HepG2 (cell line): ENCODE results near the gene STX5. TPM values are rescaled to one million over a fixed set of nuclear protein-coding genes. Genes with fewer than 3 reads are reported as not detected.
A peak's percentile ranks its signal among the peaks of the same experiment; 100 is the strongest.

Experiments used
- AFF4 ChIP-seq: sonication (generic); formaldehyde crosslinking; IDR thresholded peaks from 2 replicates; pipeline ENCODE4 v1.4.0; 2020; ENCODE audit warnings: missing genetic modification reagents
- ATF7-NPFF ChIP-seq: sonication (generic); formaldehyde crosslinking; IDR thresholded peaks from 2 replicates; pipeline ENCODE4 v1.8.1; 2023; ENCODE audit warnings: mild to moderate bottlenecking, low read depth, missing genetic modification reagents, moderate library complexity
- GMEB1 ChIP-seq: sonication (generic); formaldehyde crosslinking; IDR thresholded peaks from 2 replicates; pipeline ENCODE4 v1.5.1; 2020; ENCODE audit warnings: missing genetic modification reagents, mild to moderate bottlenecking, borderline replicate concordance
- HDAC2 ChIP-seq: sonication (generic); formaldehyde crosslinking; IDR thresholded peaks from 2 replicates; pipeline ENCODE4 v1.4.0; 2020; ENCODE audit warnings: missing genetic modification reagents
- HIC2 ChIP-seq: sonication (generic); formaldehyde crosslinking; IDR thresholded peaks from 2 replicates; pipeline ENCODE4 v1.9.0; 2022; ENCODE audit warnings: low read depth, missing genetic modification reagents
- NR2F6 ChIP-seq, 2 experiments: IDR thresholded peaks; 2 replicates each; pipeline ENCODE4 v1.6.1; 2016; ENCODE audit warnings: antibody characterized with exemption in 1 of 2, mild to moderate bottlenecking in 1 of 2
- RFX3 ChIP-seq: IDR thresholded peaks from 2 replicates; pipeline ENCODE4 v1.6.1; 2016; ENCODE audit warnings: missing biosample characterization, missing genetic modification reagents
- ZFY ChIP-seq: sonication (generic); formaldehyde crosslinking; IDR thresholded peaks from 2 replicates; pipeline ENCODE4 v1.4.0; 2020; ENCODE audit warnings: missing genetic modification reagents
- ZHX2 ChIP-seq, 2 experiments: sonication (generic) in 1 of 2; formaldehyde crosslinking in 1 of 2; IDR thresholded peaks; 2 replicates each; pipeline versions ENCODE4 v1.6.1 to v1.9.0; 2014 to 2022; ENCODE audit warnings: antibody characterized with exemption in 1 of 2, borderline replicate concordance in 1 of 2, inconsistent platforms in 1 of 2, low read depth in 1 of 2, missing genetic modification reagents in 1 of 2
- ZMYM3 ChIP-seq: sonication (generic); formaldehyde crosslinking; IDR thresholded peaks from 2 replicates; pipeline ENCODE4 v1.5.1; 2020; ENCODE audit warnings: mild to moderate bottlenecking, missing genetic modification reagents
- ZNF17 ChIP-seq: sonication (generic); formaldehyde crosslinking; IDR thresholded peaks from 2 replicates; pipeline ENCODE4 v1.5.0; 2020; ENCODE audit warnings: mild to moderate bottlenecking, missing genetic modification reagents
- ZNF225 ChIP-seq: sonication (generic); formaldehyde crosslinking; IDR thresholded peaks from 2 replicates; pipeline ENCODE4 v1.4.0; 2020; ENCODE audit warnings: mild to moderate bottlenecking, missing genetic modification reagents
- ZNF557 ChIP-seq: sonication (generic); formaldehyde crosslinking; IDR thresholded peaks from 2 replicates; pipeline ENCODE4 v1.4.0; 2020; ENCODE audit warnings: missing genetic modification reagents
- ZNF563 ChIP-seq: sonication (generic); formaldehyde crosslinking; IDR thresholded peaks from 2 replicates; pipeline ENCODE4 v1.8.0; 2022; ENCODE audit warnings: mild to moderate bottlenecking, moderate library complexity, missing genetic modification reagents
- ZNF792 ChIP-seq: IDR thresholded peaks from 2 replicates; pipeline ENCODE4 v1.6.1; 2016
- polyA plus RNA-seq, 8 experiments: library from polyadenylated mRNA; depleted of rRNA in 3 of 8; stranded (reverse) in 7 of 8; unstranded in 1 of 8; fragments of >200 nt; fragmentation: Illumina TruSeq in 4 of 8; extraction: Trizol in 4 of 8; gene quantifications; 2 replicates each; pipeline versions ENCODE4 v1.2.1 to v1.2.3, GENCODE V29; 2011 to 2016; ENCODE audit warnings: low read depth in 4 of 8, missing spikeins in 1 of 8, mixed read lengths in 1 of 8; ENCODE audit not compliant: insufficient read depth in 1 of 8
- total RNA-seq, 5 experiments: library from RNA; depleted of rRNA; stranded (reverse); fragments of >200 nt; fragmentation: Illumina TruSeq; extraction: Trizol; gene quantifications; 2 replicates each; pipeline ENCODE4 v1.2.3, GENCODE V29; 2016; ENCODE audit warnings: low read depth in 1 of 5

The STX5 gene
- total and polyA plus RNA-seq, 2 of the 13 experiments (the other 11 are each of a cell fraction or from before 2014, with no cell fraction given), result 26.9 to 30.0 TPM

GRCh38 chr11:62880803-62881578 lies 49.1 kb upstream of the STX5 start, which contains the start of gene SLC3A2 (continued):
- TF ChIP-seq AFF4, result peak; percentile 78; the same call in 1 of the 2 replicates
- no peak for TF ChIP-seq RFX3
- TF ChIP-seq NR2F6 (IDR thresholded peaks at IDR 0.05), result no peak
- TF ChIP-seq NR2F6 (CRISPR knock-in tag; IDR thresholded peaks at IDR 0.05), result peak; percentile 52
- TF ChIP-seq ZNF557 (CRISPR knock-in tag), result no peak
- peak; percentile 31 for TF ChIP-seq HDAC2
- peak; percentile 77 for TF ChIP-seq ZFY (CRISPR knock-in tag)
- TF ChIP-seq ZNF792 (CRISPR knock-in tag), result no peak; the same call in 1 of the 2 replicates
- TF ChIP-seq ATF7-NPFF, result peak; percentile 59; the same call in 1 of the 2 replicates
- TF ChIP-seq HIC2 (CRISPR knock-in tag), result no peak
- TF ChIP-seq ZMYM3 (CRISPR knock-in tag), result peak; percentile 38; the same call in 1 of the 2 replicates
- peak; percentile 80 for TF ChIP-seq ZNF563 (CRISPR knock-in tag)
- TF ChIP-seq ZHX2 (IDR thresholded peaks at IDR 0.05; ENCODE audit: low read depth), result no peak
- peak; percentile 62; the same call in 1 of the 2 replicates for TF ChIP-seq ZHX2 (CRISPR knock-in tag; IDR thresholded peaks at IDR 0.05; ENCODE audit: borderline replicate concordance)
- no peak for TF ChIP-seq ZNF17 (CRISPR knock-in tag)
- peak; percentile 93 for TF ChIP-seq ZNF225 (CRISPR knock-in tag)
- TF ChIP-seq GMEB1 (CRISPR knock-in tag), result no peak; the same call in 1 of the 2 replicates
